WTC11 (cell line): ENCODE data around the gene NR2E3. TPM values are rescaled to one million over a fixed set of nuclear protein-coding genes. Genes with fewer than 3 reads are reported as not detected.

ENCODE experiments used
- ATAC-seq: fragments of 200-7000 bp; cut with Tn5 transposase; 2 replicates; pipeline ENCODE4 v1.10.0; 2021; ENCODE audit warnings: mild to moderate bottlenecking, moderate library complexity
- CTCF ChIA-PET: fragments of 300-600 bp; sonication (Branson Sonifier 250); formaldehyde crosslinking; loops from one replicate; lab custom pipeline; 2021; ENCODE audit warnings: antibody characterized with exemption; lab: Charles Lee
- POLR2A ChIA-PET: fragments of 350-600 bp; sonication (Branson Sonifier 250); formaldehyde crosslinking; loops from one replicate; lab custom pipeline; 2021; ENCODE audit warnings: antibody characterized with exemption; lab: Charles Lee
- DNase-seq: peaks from one replicate; pipeline ENCODE4 v3.0.0; 2021; ENCODE audit warnings: low spot score
- H3K27ac Mint-ChIP-seq: 2 replicates; pipeline ENCODE4 v1.8.0; 2021; ENCODE audit warnings: mixed read lengths
- H3K27me3 Mint-ChIP-seq: 2 replicates; pipeline ENCODE4 v1.8.0; 2021; ENCODE audit warnings: low read depth, mild to moderate bottlenecking, moderate library complexity, mixed read lengths
- H3K36me3 Mint-ChIP-seq: 2 replicates; pipeline ENCODE4 v1.8.0; 2021; ENCODE audit warnings: mixed read lengths
- H3K4me1 Mint-ChIP-seq: 2 replicates; pipeline ENCODE4 v1.8.0; 2022; ENCODE audit warnings: mixed read lengths
- H3K4me3 Mint-ChIP-seq: 2 replicates; pipeline ENCODE4 v1.8.0; 2021; ENCODE audit warnings: mild to moderate bottlenecking, moderate library complexity, mixed read lengths
- H3K9me3 Mint-ChIP-seq: 2 replicates; pipeline ENCODE4 v1.8.0; 2021; ENCODE audit warnings: mixed read lengths
- ATF1 ChIP-seq: sonication (generic); formaldehyde crosslinking; IDR thresholded peaks from 2 replicates; pipeline ENCODE4 v1.8.1; 2023; ENCODE audit warnings: mild to moderate bottlenecking, moderate library complexity, missing genetic modification reagents
- CDX4 ChIP-seq: fragments of 250-450 bp; sonication (Bioruptor Pico); IDR thresholded peaks from 2 replicates; pipeline ENCODE4 v1.9.0; 2021; ENCODE audit warnings: moderate library complexity, mild to moderate bottlenecking, inconsistent platforms, borderline replicate concordance
- E2F5 ChIP-seq: sonication (generic); formaldehyde crosslinking; IDR thresholded peaks from 2 replicates; pipeline ENCODE4 v1.8.1; 2022; ENCODE audit warnings: mild to moderate bottlenecking, moderate library complexity, missing genetic modification reagents
- EMX1 ChIP-seq: fragments of 250-450 bp; sonication (Bioruptor Pico); IDR thresholded peaks from 2 replicates; pipeline ENCODE4 v1.8.0; 2021; ENCODE audit warnings: mild to moderate bottlenecking
- ETV6 ChIP-seq: sonication (generic); formaldehyde crosslinking; IDR thresholded peaks from 2 replicates; pipeline ENCODE4 v1.8.1; 2022; ENCODE audit warnings: mild to moderate bottlenecking, missing genetic modification reagents
- GABPB1 ChIP-seq: sonication (generic); formaldehyde crosslinking; IDR thresholded peaks from 2 replicates; pipeline ENCODE4 v1.8.1; 2023; ENCODE audit warnings: mild to moderate bottlenecking, missing genetic modification reagents
- GTF2I ChIP-seq: fragments of 250-450 bp; sonication (Bioruptor Pico); conservative IDR thresholded peaks from 2 replicates; pipeline ENCODE4 v1.4.0; 2021; ENCODE audit warnings: mild to moderate bottlenecking
- HMGA2 ChIP-seq: fragments of 250-450 bp; sonication (Bioruptor Pico); IDR thresholded peaks from 2 replicates; pipeline ENCODE4 v1.4.0; 2021; ENCODE audit warnings: mild to moderate bottlenecking, moderate library complexity
- HMGXB4 ChIP-seq: sonication (generic); formaldehyde crosslinking; IDR thresholded peaks from 2 replicates; pipeline ENCODE4 v1.8.1; 2023; ENCODE audit warnings: mild to moderate bottlenecking, moderate library complexity, missing genetic modification reagents
- JAZF1 ChIP-seq: fragments of 250-450 bp; sonication (Bioruptor Pico); IDR thresholded peaks from 2 replicates; pipeline ENCODE4 v1.9.0; 2021; ENCODE audit warnings: moderate library complexity, mild to moderate bottlenecking, inconsistent platforms
- NFATC4 ChIP-seq: fragments of 250-450 bp; sonication (Bioruptor Pico); IDR thresholded peaks from 2 replicates; pipeline ENCODE4 v1.9.0; 2021; ENCODE audit warnings: mild to moderate bottlenecking
- NR2C2 ChIP-seq: sonication (generic); formaldehyde crosslinking; IDR thresholded peaks from 2 replicates; pipeline ENCODE4 v1.8.0; 2022; ENCODE audit warnings: mild to moderate bottlenecking, missing genetic modification reagents
- NR3C1 ChIP-seq: sonication (generic); formaldehyde crosslinking; conservative IDR thresholded peaks from 2 replicates; pipeline ENCODE4 v1.8.1; 2023; ENCODE audit warnings: low read depth, mild to moderate bottlenecking, missing genetic modification reagents
- ZBTB21 ChIP-seq: sonication (generic); formaldehyde crosslinking; IDR thresholded peaks from 2 replicates; pipeline ENCODE4 v1.8.1; 2023; ENCODE audit warnings: mild to moderate bottlenecking, missing genetic modification reagents, borderline replicate concordance
- ZBTB43 ChIP-seq: sonication (generic); formaldehyde crosslinking; IDR thresholded peaks from 2 replicates; pipeline ENCODE4 v1.8.1; 2023; ENCODE audit warnings: mild to moderate bottlenecking, missing genetic modification reagents
- ZNF121 ChIP-seq: sonication (generic); formaldehyde crosslinking; IDR thresholded peaks from 2 replicates; pipeline ENCODE4 v1.8.0; 2023; ENCODE audit warnings: missing genetic modification reagents
- ZNF263 ChIP-seq: sonication (generic); formaldehyde crosslinking; IDR thresholded peaks from 2 replicates; pipeline ENCODE4 v1.8.1; 2022; ENCODE audit warnings: low read depth, mild to moderate bottlenecking, moderate library complexity, missing genetic modification reagents
- ZNF317 ChIP-seq: sonication (generic); formaldehyde crosslinking; IDR thresholded peaks from 2 replicates; pipeline ENCODE4 v1.8.1; 2023; ENCODE audit warnings: low read depth, mild to moderate bottlenecking, moderate library complexity, missing genetic modification reagents, borderline replicate concordance
- ZNF396 ChIP-seq: fragments of 250-450 bp; sonication (Bioruptor Pico); IDR thresholded peaks from 2 replicates; pipeline ENCODE4 v1.8.0; 2021; ENCODE audit warnings: mild to moderate bottlenecking, moderate library complexity, borderline replicate concordance
- total RNA-seq: library from RNA; stranded (reverse); gene quantifications from 3 replicates; pipeline ENCODE4 v1.2.3, GENCODE V29; 2021
- TF ChIP-seq, protein P1 (sequence below): sonication (generic); formaldehyde crosslinking; IDR thresholded peaks from 2 replicates; pipeline ENCODE4 v1.8.1; 2022; ENCODE audit warnings: low read depth, mild to moderate bottlenecking, moderate library complexity, missing genetic modification reagents, borderline replicate concordance
- TF ChIP-seq, protein P2 (sequence below): fragments of 250-450 bp; sonication (Bioruptor Pico); conservative IDR thresholded peaks from 2 replicates; pipeline ENCODE4 v1.9.0; 2021; ENCODE audit warnings: mild to moderate bottlenecking

Gene NR2E3
- total RNA-seq, 1 experiment from 2014 or later = 1.4 TPM

DNA sequence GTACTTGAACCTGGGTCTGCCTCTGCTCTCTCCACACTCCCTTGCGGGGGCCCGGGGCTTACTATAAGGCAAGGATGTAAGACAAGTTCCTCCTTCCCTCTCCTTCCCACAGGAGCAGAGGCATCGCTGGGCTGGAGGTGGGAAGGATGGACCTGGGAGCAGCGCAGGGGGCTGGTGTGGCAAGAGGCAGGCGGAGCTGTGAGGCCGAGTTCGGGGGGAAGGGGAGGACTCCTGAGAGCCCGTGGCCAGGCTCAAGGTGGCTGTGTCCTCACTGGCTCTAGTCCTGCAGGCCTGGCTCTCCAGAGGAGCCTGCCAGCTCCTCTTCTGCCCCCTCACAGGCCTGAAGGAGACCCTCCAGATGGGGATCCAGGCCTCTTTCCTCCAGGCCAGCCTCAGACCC lies 1.0 kb upstream of the NR2E3 start:
- no peak overlapping the region for H3K27ac Mint-ChIP-seq
- no peaks in the 10 kb centered on the region for H3K9me3 Mint-ChIP-seq
- DNase-seq (no peak), ATAC-seq (no peak)
- TF ChIP-seq NR3C1 = no peak
- TF ChIP-seq HMGA2 (CRISPR knock-in tag) = no peak
- TF ChIP-seq ETV6 (CRISPR knock-in tag) = no peak
- no peak for TF ChIP-seq ZBTB43 (CRISPR knock-in tag)
- TF ChIP-seq, protein P1, sequence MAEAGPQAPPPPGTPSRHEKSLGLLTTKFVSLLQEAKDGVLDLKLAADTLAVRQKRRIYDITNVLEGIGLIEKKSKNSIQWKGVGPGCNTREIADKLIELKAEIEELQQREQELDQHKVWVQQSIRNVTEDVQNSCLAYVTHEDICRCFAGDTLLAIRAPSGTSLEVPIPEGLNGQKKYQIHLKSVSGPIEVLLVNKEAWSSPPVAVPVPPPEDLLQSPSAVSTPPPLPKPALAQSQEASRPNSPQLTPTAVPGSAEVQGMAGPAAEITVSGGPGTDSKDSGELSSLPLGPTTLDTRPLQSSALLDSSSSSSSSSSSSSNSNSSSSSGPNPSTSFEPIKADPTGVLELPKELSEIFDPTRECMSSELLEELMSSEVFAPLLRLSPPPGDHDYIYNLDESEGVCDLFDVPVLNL (CRISPR knock-in tag) = no peak
- no peak for TF ChIP-seq HMGXB4 (CRISPR knock-in tag)
- no peak for TF ChIP-seq GTF2I (CRISPR knock-in tag)
- no peak for TF ChIP-seq JAZF1
- no peak for TF ChIP-seq ZNF263 (CRISPR knock-in tag)
- TF ChIP-seq, protein P2, sequence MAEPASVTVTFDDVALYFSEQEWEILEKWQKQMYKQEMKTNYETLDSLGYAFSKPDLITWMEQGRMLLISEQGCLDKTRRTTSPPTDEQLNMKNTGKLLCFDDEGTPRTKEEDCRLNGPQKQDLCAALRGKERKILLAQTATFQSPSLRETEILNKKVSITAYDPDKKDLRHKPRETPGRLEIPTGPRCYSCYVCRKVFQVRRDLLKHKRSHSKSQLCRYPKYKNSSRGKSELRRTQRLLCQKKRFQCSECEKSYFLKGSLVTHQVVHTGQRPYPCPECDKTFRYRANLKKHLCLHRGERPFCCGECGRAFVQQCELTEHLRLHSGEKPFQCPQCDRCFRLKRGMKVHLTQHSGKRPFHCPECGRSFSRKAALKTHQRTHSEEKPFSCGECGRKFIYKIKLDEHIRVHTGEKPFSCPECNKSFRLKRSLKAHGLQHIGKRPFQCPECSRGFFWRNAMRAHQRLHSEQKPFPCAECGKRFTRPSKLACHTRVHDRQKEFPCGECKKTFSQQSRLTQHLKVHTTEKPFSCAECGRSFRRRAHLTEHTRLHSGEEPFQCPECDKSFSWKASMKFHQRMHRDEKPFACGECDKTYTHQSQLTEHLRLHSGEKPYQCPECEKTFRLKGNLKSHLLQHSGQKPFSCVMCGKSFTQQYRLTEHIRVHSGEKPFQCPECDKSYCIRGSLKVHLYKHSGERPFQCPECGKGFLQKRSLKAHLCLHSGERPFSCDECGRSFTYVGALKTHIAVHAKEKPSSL = no peak
- no peak for TF ChIP-seq GABPB1 (CRISPR knock-in tag)
- TF ChIP-seq E2F5 (CRISPR knock-in tag) = no peak
- no peak for TF ChIP-seq ZNF121 (CRISPR knock-in tag)
- TF ChIP-seq ZNF396 (CRISPR knock-in tag) = no peak
- no peak for TF ChIP-seq NR2C2 (CRISPR knock-in tag)
- TF ChIP-seq EMX1 (CRISPR knock-in tag) = no peak
- ChIA-PET POLR2A (no interaction called here), CTCF (interaction anchor here (0.5 to 1.6 kb wide), 3 partner anchors 22 to 352 kb away, joined by 3 to 6 read pairs (median 4); no protein-coding TSS in a partner anchor)
- no peaks in the 10 kb centered on the region for H3K36me3 Mint-ChIP-seq
- H3K4me1 Mint-ChIP-seq = peaks cover 40% of the 10 kb centered on the region
- no peak overlapping the region for H3K4me3 Mint-ChIP-seq
- no peaks in the 10 kb centered on the region; the same call in 1 of the 2 replicates for H3K27me3 Mint-ChIP-seq

DNA sequence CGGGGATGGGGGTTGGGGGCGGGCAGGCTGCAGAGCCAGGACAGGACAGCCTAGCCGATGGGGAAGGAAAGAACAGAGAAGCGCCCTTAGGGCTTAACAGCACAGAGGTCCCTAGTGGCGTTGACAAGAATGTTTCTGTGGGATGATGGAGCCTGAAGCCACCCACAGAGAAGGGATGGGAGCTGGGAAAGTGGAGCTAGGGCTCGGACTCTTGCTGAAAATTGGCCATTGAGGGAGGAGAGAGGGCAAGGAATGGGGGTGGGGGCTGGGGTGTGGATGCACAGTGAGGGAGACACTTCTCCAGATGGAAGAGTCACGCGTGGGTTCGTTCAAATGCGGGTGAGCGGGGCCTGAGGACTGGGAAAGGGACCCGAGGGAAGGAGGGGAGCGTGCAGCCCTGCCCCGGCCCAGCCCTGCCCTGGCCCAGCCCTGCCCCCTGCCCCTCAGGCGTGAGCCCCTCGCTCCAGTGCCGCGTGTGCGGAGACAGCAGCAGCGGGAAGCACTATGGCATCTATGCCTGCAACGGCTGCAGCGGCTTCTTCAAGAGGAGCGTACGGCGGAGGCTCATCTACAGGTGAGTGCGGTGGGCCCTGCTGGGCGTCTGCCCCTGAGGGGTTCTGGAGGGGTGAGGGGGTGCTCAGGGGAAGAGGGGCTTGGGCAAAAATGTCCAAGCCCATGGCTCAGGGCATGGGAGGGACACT lies 832 bp downstream of the NR2E3 start:
- Mint-ChIP-seq H3K27me3 (no peaks in the 10 kb centered on the region; the same call in 1 of the 2 replicates), H3K27ac (no peak overlapping the region), H3K4me1 (peaks cover 30% of the 10 kb centered on the region), H3K36me3 (no peaks in the 10 kb centered on the region), H3K9me3 (no peaks in the 10 kb centered on the region), H3K4me3 (no peak overlapping the region)
- TF ChIP-seq CDX4 (CRISPR knock-in tag) = no peak
- TF ChIP-seq ATF1 (CRISPR knock-in tag) = no peak
- TF ChIP-seq ZNF317 (CRISPR knock-in tag) = no peak
- no peak for TF ChIP-seq NFATC4
- TF ChIP-seq ZBTB21 = no peak
- ATAC-seq (no peak), DNase-seq (no peak)
- POLR2A ChIA-PET = no interaction called here
- CTCF ChIA-PET = interaction anchor here (1.0 to 1.6 kb wide), 4 partner anchors 9 to 345 kb away, joined by 3 to 6 read pairs (median 4); no protein-coding TSS in a partner anchor
